Heart right ventricle (tissue), 16 donors: ENCODE results near the gene RBP3. TPM values are rescaled to one million over a fixed set of nuclear protein-coding genes. Genes with fewer than 3 reads are reported as not detected.

Source experiments
- ATAC-seq, 8 donors: fragments of 200-7000 bp; cut with Tn5 transposase; one replicate each; pipeline ENCODE4 v1.9.1; 2020; ENCODE audit warnings: mild to moderate bottlenecking in 8 of 8, moderate library complexity in 8 of 8, moderate number of reproducible peaks in 1 of 8
- DNase-seq, 2 donors: peaks; one replicate each; pipeline ENCODE4 v3.0.0-alpha.2; 2020
- H3K27ac ChIP-seq, 10 donors: fragments of 200-600 bp; sonication (generic) in 2 of 10; one replicate each; pipeline versions ENCODE4 v1.5.0 to v1.8.0; 2020 to 2022; ENCODE audit warnings: mild to moderate bottlenecking in 3 of 10
- H3K27me3 ChIP-seq, 7 donors: fragments of 200-600 bp; one replicate each; pipeline ENCODE4 v1.8.0; 2021 to 2022; ENCODE audit warnings: mild to moderate bottlenecking in 2 of 7
- H3K36me3 ChIP-seq, 9 donors: fragments of 200-600 bp; sonication (generic) in 1 of 9; one replicate each; pipeline versions ENCODE4 v1.5.0 to v1.8.0; 2020 to 2022; ENCODE audit warnings: mild to moderate bottlenecking in 2 of 9
- H3K4me1 ChIP-seq, 9 donors: fragments of 200-600 bp; sonication (generic) in 1 of 9; one replicate each; pipeline versions ENCODE4 v1.5.0 to v1.8.0; 2020 to 2022; ENCODE audit warnings: mild to moderate bottlenecking in 4 of 9
- H3K4me3 ChIP-seq, 10 donors: fragments of 200-600 bp; sonication (generic) in 2 of 10; one replicate each; pipeline versions ENCODE4 v1.5.0 to v1.8.0; 2020 to 2022; ENCODE audit warnings: mild to moderate bottlenecking in 7 of 10, moderate library complexity in 2 of 10
- H3K9me3 ChIP-seq, 11 donors: fragments of 200-600 bp in 10 of 11; sonication (generic) in 2 of 11; one replicate each; pipeline versions ENCODE4 v1.5.0 to v1.8.0; 2013 to 2022; ENCODE audit warnings: mild to moderate bottlenecking in 2 of 11, control low read depth in 1 of 11, moderate library complexity in 1 of 11
- WGBS, 2 donors: extraction: QIAGEN DNeasy Blood & Tissue Kit; methylation state at CpG; one replicate each; pipeline ENCODE4 v1.1.7; 2013; ENCODE audit warnings: inconsistent platforms in 1 of 2; 5-methylcytosine and 5-hydroxymethylcytosine counted together
- intact Hi-C, 10 donors: fragments of 100-400 bp; cut with DNase I; formaldehyde crosslinking; loops; one replicate each; pipeline versions ENCODE4 v1.11.1 to v1.14.2; 2022
- polyA plus RNA-seq, 2 donors: library from polyadenylated mRNA; stranded (reverse); fragments of 200-250 nt; gene quantifications; one replicate each; pipeline ENCODE4 v1.2.3, GENCODE V29; 2013
- total RNA-seq, 10 donors: library from RNA; stranded (reverse); fragmentation: NEBNext Ultra II Directional in 3 of 10; extraction: Animal tissue kit (Norgen Biotek cat#: 25700) in 3 of 10; gene quantifications; one replicate each; pipeline versions ENCODE4 v1.2.1 to v1.2.4, GENCODE V29; 2021 to 2023
- TF ChIP-seq, protein P1 (sequence below), 9 donors: fragments of 200-600 bp; sonication (generic) in 2 of 9; IDR thresholded peaks; one replicate each; pipeline versions ENCODE4 v1.5.0 to v1.8.0; 2021 to 2022; ENCODE audit warnings: antibody characterized with exemption in 9 of 9, mild to moderate bottlenecking in 5 of 9, moderate library complexity in 1 of 9
- donor health status: Arrhythmogenic right ventricular cardiomyopathy.
- donor health status: ischemic (EF 13 %, LVEDD 7.1; RV severe dilation, severe dysfunction).
- donor health status: healthy with polysubstance abuse.
- donor health status: DM: no; HTN: yes; CAD: no.
- donor health status: DM: no; HTN: no; CAD: no.
- donor health status: ischemic (EF 25% LVEDD 6.9; RV normal size, moderate dysfunction).
- donor health status: ischemic (EF 25% LVEDD 5.7; RV mildly dilated, moderate dysfunction).
- donor health status: healthy.
- donor health status: DM: yes; HTN: yes; CAD: no.
- donor health status: Ischemic cardiomyopathy.
- donor health status: ischemic (EF 35%, LVEDD 5.7; RV mildly dilated, moderate dysfunction).
- donor health status: nonischemic (EF 11% LVEDD 7.7; RV severe dilation, severe dysfunction).
- donor health status: DM: yes; HTN: yes; CAD: no.
- donor health status: PGD.
- donor health status: ischemic (EF 29% LVEDD 5.4; RV normal size, mild dysfunction).
- donor health status: nonischemic (EF 23%, LVEDD 6.1; RV moderate dilation, normal function).

Gene RBP3
- total and polyA plus RNA-seq, 12 donors, result not detected

- intact Hi-C loops, result no loop called here
- Histone ChIP-seq H3K4me3 (no peak overlapping the region), H3K4me1 (peaks cover 0 to 5% (median 0%) of the 10 kb centered on the region in 9 donors), H3K27me3 (no peaks in the 10 kb centered on the region), H3K36me3 (no peaks in the 10 kb centered on the region), H3K9me3 (no peaks in the 10 kb centered on the region), H3K27ac (no peak overlapping the region)
- no peak for ATAC-seq
- DNase-seq, result no peak
- WGBS, 2 donors, result 89 to 91% methylated on average over 9 of the region's 9 CpGs
- TF ChIP-seq, protein P1, sequence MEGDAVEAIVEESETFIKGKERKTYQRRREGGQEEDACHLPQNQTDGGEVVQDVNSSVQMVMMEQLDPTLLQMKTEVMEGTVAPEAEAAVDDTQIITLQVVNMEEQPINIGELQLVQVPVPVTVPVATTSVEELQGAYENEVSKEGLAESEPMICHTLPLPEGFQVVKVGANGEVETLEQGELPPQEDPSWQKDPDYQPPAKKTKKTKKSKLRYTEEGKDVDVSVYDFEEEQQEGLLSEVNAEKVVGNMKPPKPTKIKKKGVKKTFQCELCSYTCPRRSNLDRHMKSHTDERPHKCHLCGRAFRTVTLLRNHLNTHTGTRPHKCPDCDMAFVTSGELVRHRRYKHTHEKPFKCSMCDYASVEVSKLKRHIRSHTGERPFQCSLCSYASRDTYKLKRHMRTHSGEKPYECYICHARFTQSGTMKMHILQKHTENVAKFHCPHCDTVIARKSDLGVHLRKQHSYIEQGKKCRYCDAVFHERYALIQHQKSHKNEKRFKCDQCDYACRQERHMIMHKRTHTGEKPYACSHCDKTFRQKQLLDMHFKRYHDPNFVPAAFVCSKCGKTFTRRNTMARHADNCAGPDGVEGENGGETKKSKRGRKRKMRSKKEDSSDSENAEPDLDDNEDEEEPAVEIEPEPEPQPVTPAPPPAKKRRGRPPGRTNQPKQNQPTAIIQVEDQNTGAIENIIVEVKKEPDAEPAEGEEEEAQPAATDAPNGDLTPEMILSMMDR (IDR thresholded peaks at IDR 0.05), result no peak
Observed at GRCh38 chr10:47365431-47366180, 17.4 kb downstream of the RBP3 start.

DNA sequence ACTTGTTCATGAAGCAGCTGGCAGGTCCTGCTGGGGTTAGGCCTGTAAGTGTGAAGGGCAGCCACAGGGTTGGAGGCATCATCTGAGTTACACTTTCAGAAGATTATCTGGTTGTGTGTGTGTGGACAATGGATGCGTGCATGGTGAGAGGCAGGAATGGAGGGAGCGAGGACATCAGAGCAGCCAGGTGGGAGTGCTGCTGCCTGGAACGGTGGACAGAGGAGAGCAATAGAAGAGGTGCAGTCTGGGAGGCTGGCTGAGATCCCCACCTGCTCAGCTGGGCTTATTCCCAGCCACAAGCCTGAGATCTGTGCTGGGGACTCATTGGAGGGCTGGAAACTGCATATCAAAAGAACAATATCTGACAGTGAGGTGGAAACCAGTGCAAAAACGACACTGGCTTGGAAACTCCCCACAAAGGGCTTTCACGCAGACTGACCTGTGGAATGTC is 18.0 kb downstream of the RBP3 start:
- intact Hi-C loops, result no loop called here
- Histone ChIP-seq H3K27ac (no peak overlapping the region), H3K4me3 (no peak overlapping the region), H3K9me3 (no peaks in the 10 kb centered on the region), H3K4me1 (no peaks in the 10 kb centered on the region), H3K27me3 (no peaks in the 10 kb centered on the region), H3K36me3 (no peaks in the 10 kb centered on the region)
- 71 to 75% methylated on average over 5 of the region's 5 CpGs for WGBS, 2 donors
- DNase-seq (no peak), ATAC-seq (no peak)
- TF ChIP-seq, protein P1 (IDR thresholded peaks at IDR 0.05), result no peak

DNA sequence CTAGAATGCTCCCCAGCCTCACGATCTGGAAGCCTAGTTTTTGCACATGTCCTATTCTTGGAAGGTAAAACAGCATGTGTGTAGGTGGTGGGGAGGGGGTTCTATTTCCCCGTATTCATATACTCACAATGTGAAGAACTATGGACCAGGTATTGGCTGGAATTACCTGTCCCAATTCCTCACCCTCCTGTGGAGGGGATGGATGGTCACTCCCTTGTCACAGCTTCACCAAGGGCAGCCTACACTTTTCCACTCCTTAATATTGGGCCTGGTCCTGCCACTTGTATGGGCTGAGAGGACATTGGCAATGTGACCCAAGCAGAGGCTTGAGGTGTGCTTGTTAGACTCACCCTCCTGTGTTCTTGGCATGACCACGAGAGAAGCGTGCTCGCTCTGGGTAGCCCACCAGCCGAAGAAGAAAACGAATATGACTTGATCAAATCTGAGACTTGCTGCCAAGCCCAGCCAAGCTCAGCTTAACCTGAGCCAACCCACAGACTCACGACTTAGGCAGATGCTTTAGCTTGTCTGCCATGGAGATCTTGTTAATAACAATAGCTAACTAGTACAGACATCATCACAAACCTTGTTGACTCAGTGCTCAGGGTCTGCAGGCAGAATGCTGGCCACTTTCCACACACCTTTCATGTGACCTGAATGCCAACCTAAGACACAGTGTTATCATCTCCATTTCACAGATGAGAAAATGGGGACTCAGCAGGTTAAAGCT is 18.7 kb downstream of the RBP3 start:
- TF ChIP-seq, protein P1 (IDR thresholded peaks at IDR 0.05), result no peak
- no peak for DNase-seq
- Histone ChIP-seq H3K4me1 (no peaks in the 10 kb centered on the region), H3K9me3 (no peaks in the 10 kb centered on the region), H3K4me3 (no peak overlapping the region), H3K27me3 (no peaks in the 10 kb centered on the region), H3K36me3 (no peaks in the 10 kb centered on the region), H3K27ac (no peak overlapping the region)
- intact Hi-C loops, result no loop called here
- no peak for ATAC-seq
- 90 to 94% methylated on average over 8 of the region's 8 CpGs for WGBS, 2 donors

DNA sequence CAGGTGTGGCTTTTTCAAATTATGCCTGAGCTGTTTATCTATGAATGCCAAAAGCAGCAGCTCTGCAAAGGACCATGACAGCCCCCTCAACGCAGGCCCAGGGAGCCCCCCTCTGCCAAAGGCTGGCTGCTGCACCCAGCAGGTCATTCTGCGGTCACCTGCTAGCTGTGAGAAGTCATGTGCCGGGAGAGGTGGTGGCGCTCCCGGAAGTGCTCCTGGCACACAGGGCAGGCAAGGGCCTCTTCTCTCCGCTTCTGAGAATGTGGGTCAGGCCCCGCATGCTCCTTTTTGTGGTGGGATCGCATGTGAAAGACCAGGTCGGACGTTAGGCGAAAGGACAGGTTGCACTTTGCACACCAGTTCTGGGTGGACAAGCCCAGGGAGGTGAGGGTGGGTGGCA is 19.5 kb downstream of the RBP3 start:
- 81 to 87% methylated on average over 11 of the region's 11 CpGs for WGBS, 2 donors
- Histone ChIP-seq H3K4me3 (no peak overlapping the region), H3K36me3 (no peaks in the 10 kb centered on the region), H3K9me3 (no peaks in the 10 kb centered on the region), H3K27me3 (peaks cover 0 to 3% (median 0%) of the 10 kb centered on the region in 7 donors), H3K27ac (no peak overlapping the region), H3K4me1 (no peaks in the 10 kb centered on the region)
- ATAC-seq (peak in 2 of 8 donors; percentile 19 to 51), DNase-seq (no peak)
- intact Hi-C loops, result no loop called here
- TF ChIP-seq, protein P1 (IDR thresholded peaks at IDR 0.05), result no peak
